Sigmoid colon (tissue), 3 donors: Measurements from ENCODE around the gene MXRA8.

ENCODE experiments used
- CTCF ChIP-seq, 4 experiments: fragments of 450-650 bp in 3 of 4; fragments of 200-600 bp in 1 of 4; IDR thresholded peaks; one replicate each; pipeline ENCODE4 v1.5.1; 2016 to 2019; ENCODE audit warnings: antibody characterized with exemption in 4 of 4, mild to moderate bottlenecking in 3 of 4, moderate library complexity in 2 of 4
- POLR2A ChIP-seq, 2 donors: fragments of 450-650 bp; IDR thresholded peaks; one replicate each; pipeline ENCODE4 v1.6.1; 2016; ENCODE audit warnings: antibody characterized with exemption in 2 of 2, mild to moderate bottlenecking in 2 of 2, moderate library complexity in 2 of 2

GRCh38 chr1:1342584-1343115, 15.7 kb downstream of the MXRA8 start:
- no peak for TF ChIP-seq CTCF (IDR thresholded peaks at IDR 0.05)
- TF ChIP-seq POLR2A (IDR thresholded peaks at IDR 0.05) = no peak
